Stimulated activated CD4-positive, alpha-beta T cell treated with anti-CD3 and anti-CD28 coated beads, Interleukin-12 subunit alpha, Interleukin-12 subunit beta, amount 100 ng/mL, for 4 hours (primary cell): Measurements from ENCODE around the gene OSER1.
A peak's percentile ranks its signal among the peaks of the same experiment; 100 is the strongest.
"Not testable (repeated sequence)": the region's sequence is repeated elsewhere in the genome, so short reads cannot be mapped to it uniquely, and the experiment has no call there.

Source experiments
- DNase-seq: peaks from one replicate; pipeline ENCODE4 v3.0.0-alpha.2; 2020

The OSER1 gene

GRCh38 chr20:44210406-44211176, at the start of gene OSER1:
Gene OSER1 (minus strand): TSS chr20:44210771. CDS start chr20:44206957, 3,814 bp downstream.
- peak; percentile 96 for DNase-seq

- DNase-seq = no peak
Measured at GRCh38 chr20:44258226-44258890, 47.8 kb upstream of the OSER1 start.

GRCh38 chr20:44256961-44257360, 46.4 kb upstream of the OSER1 start:
- no peak for DNase-seq

GRCh38 chr20:44255942-44256341, 45.4 kb upstream of the OSER1 start:
- no peak for DNase-seq

- DNase-seq = no peak
Measured at GRCh38 chr20:44254073-44254472, 43.5 kb upstream of the OSER1 start.

GRCh38 chr20:44253528-44253927, 43.0 kb upstream of the OSER1 start:
- no peak for DNase-seq

- DNase-seq = no peak
Measured at GRCh38 chr20:44251284-44251683, 40.7 kb upstream of the OSER1 start.

GRCh38 chr20:44248410-44248759, 37.8 kb upstream of the OSER1 start:
- no peak for DNase-seq

- peak; percentile 7 for DNase-seq
Measured at GRCh38 chr20:44247586-44248409, 37.2 kb upstream of the OSER1 start.

- DNase-seq = no peak
Measured at GRCh38 chr20:44247131-44247571, 36.6 kb upstream of the OSER1 start, which contains the start of gene GDAP1L1. Gene GDAP1L1 (plus strand): TSS chr20:44247308. CDS start chr20:44247335, 27 bp downstream.

GRCh38 chr20:44245977-44246376, 35.4 kb upstream of the OSER1 start:
- DNase-seq = no peak

GRCh38 chr20:44241796-44242195, 31.2 kb upstream of the OSER1 start:
- DNase-seq = no peak

- not testable (repeated sequence) for DNase-seq
Measured at GRCh38 chr20:44236840-44237239, 26.3 kb upstream of the OSER1 start.

- DNase-seq = no peak
Measured at GRCh38 chr20:44235702-44236101, 25.1 kb upstream of the OSER1 start.

- DNase-seq = no peak
Measured at GRCh38 chr20:44234566-44235317, 24.2 kb upstream of the OSER1 start.

GRCh38 chr20:44233436-44234016, 23.0 kb upstream of the OSER1 start:
- no peak for DNase-seq

- DNase-seq = not testable (repeated sequence)
Measured at GRCh38 chr20:44232469-44232856, 21.9 kb upstream of the OSER1 start.

- no peak for DNase-seq
Measured at GRCh38 chr20:44231713-44232468, 21.3 kb upstream of the OSER1 start.

- no peak for DNase-seq
Measured at GRCh38 chr20:44231193-44231592, 20.6 kb upstream of the OSER1 start.

- DNase-seq = no peak
Measured at GRCh38 chr20:44228465-44229258, 18.1 kb upstream of the OSER1 start.

GRCh38 chr20:44224637-44225036, 14.1 kb upstream of the OSER1 start:
- DNase-seq = no peak
